HG03097 (cell line): ENCODE data around the gene PAX9.
"Not testable (repeated sequence)": the region's sequence is repeated elsewhere in the genome, so short reads cannot be mapped to it uniquely, and the experiment has no call there.

Experiments
- ATAC-seq: cut with Tn5 transposase; IDR thresholded peaks from one replicate; pipeline ENCODE4 v1.9.1; 2021; ENCODE audit not compliant: unreplicated experiment, low FRiP score

Gene PAX9

DNA sequence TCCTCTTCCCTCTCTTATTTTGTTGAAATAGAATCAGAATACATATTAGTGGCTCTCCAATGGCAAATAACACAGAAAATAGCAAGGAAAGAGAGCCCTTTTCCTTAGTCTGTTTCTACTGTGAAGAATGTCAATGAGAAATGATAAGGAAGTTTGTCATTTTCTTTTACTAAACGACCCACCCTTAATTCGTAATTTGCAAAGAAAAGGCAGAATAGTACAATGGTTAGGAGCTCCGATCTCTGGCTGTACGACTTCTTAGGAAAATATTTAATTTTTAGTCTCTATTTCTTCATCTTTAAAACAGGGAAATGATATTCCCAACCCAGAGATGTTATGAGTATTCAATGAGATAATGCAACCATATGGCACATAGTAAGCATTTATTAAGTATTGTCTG, 6.0 kb downstream of the PAX9 start:
- ATAC-seq = no peak

DNA sequence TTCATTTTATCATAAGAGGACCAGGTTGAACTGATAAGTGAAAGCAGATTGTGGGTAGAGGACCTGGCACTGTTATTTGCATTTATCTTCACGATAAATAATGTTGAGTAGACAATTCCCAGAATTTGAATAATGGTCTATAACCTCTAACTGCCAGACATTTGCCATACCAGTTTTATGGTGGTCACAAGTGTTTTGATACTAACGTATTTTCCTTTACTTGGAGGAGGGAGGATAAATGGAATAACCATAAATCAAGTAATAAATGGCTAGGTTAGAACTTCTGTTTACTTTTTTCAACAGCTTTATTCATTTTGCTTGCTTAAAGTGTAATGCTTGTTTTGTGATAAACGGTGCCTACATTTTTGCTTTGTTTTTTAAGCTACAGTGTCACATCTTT, 9.5 kb downstream of the PAX9 start:
- ATAC-seq = no peak

DNA sequence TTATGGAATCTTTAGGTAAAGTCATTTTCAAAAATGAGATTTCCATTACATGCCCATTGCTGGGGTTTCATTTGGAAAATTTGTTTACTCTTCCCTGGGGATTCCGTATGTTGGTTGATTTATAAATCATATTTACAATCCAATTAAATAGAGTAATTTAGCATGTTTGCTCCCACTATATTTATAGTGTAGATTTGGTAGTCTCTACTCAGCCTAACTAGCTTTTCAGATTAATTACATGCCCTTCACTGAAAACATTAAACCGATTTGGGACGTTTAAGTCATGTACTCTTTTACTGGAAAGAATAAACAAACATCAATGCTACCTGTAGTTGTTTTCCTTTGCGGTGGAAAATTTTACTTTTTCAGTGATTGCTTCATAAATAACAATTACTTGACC, 10.4 kb downstream of the PAX9 start:
- ATAC-seq = no peak

GRCh38 chr14:36674659-36675058, 13.0 kb downstream of the PAX9 start:
- no peak for ATAC-seq

DNA sequence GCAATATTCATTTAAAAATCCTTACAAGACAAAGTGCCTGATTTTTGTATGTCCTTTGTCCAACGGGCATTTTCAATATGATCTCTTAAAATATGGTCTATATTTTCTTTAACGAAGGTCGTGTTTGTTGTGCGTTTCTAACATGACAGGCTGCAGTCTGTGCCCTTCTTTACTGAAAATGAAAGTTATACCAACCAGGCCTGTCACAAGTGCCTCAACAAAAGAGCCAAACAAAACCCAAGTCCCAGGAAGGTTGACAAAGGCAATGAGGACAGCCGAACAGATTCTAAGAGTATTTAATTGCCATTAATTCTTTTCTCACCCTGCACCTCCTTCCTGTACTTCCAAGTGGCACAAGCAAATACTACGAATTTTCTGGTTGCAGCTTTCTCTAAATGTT, 13.9 kb downstream of the PAX9 start:
- no peak for ATAC-seq

DNA sequence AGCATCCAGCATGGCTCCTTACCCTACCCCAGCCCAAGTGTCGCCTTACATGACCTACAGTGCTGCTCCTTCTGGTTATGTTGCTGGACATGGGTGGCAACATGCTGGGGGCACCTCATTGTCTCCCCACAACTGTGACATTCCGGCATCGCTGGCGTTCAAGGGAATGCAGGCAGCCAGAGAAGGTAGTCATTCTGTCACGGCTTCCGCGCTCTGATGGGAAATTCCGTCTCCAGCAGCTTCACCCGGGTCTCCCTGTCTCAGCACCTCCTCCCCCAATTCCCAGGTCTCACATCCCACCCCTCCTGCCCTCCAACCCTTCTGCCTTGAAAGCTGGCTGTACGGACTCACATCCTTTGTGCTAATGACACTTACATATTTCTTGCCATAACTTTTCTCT, 14.6 kb downstream of the PAX9 start:
- ATAC-seq = no peak

DNA sequence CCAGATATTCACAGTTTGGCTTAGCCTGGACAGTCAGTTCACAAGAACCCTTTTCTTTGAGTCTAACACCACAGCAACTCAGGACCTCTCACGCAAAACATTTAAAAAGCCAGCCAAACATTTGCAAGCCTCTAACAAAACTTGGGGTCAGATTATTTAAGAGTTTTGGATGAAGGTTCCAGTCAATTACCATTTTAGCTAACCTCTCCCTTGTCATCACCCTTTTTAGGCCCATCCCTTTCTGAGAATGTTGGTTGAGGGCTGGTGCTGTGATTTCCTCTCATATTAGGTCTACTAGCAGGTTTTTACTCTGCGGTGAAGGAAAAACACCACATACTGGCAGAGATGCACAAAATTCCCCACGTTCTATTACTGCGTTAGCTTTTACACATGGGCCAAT, 20.7 kb downstream of the PAX9 start:
- ATAC-seq = no peak

- ATAC-seq = no peak
These were observed 21.5 kb downstream of the PAX9 start for GRCh38 chr14:36683083-36683724.

GRCh38 chr14:36684946-36685345, 23.3 kb downstream of the PAX9 start:
- ATAC-seq = no peak

DNA sequence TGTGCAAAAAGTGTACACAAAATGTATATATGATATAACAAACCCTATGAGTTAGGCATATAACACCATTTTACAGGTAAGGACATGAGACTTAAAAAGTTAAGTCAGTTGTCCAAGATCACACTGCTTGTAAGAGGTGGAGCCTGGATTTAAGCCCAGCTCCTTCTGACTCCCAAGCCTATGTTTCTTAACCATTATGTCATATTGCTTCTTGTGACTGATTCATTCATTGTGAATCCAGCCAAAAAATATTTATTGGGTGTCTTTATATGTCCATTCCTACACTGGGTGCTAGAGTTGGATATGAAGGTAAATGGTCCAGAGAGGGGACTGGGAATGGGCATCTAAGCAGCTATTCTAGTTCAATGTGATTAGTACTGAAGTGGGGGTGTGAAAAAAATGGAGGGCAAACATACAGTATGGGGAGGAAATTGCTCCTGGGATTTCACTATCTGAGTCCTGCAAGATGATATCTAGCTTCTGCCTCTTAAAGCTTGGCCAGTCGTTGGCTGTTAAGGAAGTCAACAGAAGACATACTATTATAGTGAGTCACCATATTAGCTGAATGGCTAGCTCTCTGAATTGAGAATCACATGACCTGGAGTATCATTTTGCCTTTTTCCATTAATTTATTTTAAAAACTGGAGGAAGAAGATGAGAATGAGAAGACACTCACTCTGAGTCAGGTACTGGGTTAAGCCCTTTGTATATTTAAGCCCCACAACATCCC, 28.8 kb downstream of the PAX9 start:
- no peak for ATAC-seq

- ATAC-seq = not testable (repeated sequence)
These were observed 37.8 kb downstream of the PAX9 start for GRCh38 chr14:36699420-36699819.

- ATAC-seq = no peak
These were observed 39.0 kb downstream of the PAX9 start for GRCh38 chr14:36700651-36701050.

GRCh38 chr14:36701132-36701531, 39.5 kb downstream of the PAX9 start:
- ATAC-seq = no peak

DNA sequence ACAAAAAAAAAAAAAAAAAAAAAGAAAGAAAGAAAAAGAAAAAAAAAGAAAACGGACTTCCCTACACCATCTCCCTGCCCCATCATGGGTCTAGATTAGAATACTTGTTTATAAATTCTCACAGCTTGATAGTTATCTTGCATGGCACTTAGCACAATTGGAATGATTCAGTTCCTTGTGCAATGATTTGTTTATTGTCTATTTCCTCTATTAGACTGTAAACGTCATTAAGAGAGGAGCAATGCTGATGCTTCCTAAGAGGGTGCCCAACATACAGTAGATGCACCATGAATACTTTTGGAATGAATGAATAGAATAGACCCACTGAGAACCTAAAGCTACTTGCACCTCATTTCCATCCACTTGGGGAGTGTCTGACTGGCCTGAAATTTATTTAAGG, 40.8 kb downstream of the PAX9 start:
- no peak for ATAC-seq

- ATAC-seq = no peak
These were observed 45.9 kb downstream of the PAX9 start for GRCh38 chr14:36707570-36707969.

GRCh38 chr14:36713960-36714703, 52.5 kb downstream of the PAX9 start:
- ATAC-seq = no peak

DNA sequence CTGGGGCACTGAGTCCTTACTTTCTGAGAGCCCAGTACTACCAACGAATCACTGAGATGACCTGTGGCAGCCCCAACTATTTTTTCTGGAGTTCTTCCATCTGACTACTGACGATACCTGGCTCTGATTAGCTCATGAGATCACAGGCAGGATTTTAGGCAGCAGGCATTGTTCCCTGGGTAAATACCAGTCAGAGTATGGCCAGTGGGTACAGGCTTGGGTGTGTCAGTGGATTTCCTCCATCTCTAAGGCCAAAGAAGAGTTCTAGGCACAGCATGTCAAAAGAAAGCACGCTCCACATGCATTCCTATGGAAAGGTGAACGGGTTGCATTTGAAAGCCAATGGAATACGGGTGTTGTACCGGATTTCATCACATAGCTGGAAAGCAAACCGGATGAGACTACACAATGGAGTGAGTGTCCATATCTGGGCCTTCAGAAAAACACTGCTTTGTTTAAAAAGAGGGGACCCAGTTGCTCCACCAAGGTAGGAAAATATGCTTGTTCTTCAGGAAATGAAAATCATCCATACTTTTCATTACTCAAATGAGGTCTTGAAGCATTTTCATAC, 55.0 kb downstream of the PAX9 start:
- ATAC-seq = no peak

- no peak for ATAC-seq
These were observed 55.7 kb downstream of the PAX9 start for GRCh38 chr14:36717363-36717762.

DNA sequence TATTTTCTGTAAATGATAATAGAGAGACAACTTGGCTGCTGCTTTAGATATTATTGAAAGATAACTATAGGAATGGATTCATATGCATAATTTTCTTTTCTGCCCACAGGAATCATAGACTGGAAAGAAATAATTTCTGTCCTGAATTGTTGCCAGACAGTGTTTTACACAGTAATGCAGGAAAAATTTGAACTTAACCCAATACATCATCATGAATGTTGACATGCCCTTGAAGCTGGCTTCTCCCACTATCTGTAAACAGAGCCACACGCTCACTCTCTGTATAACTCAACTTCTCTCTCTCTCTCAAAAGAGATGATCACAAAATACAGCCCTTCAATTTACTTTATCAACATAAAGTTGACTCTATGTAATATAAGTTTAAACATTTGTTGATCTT, 56.6 kb downstream of the PAX9 start:
- no peak for ATAC-seq

DNA sequence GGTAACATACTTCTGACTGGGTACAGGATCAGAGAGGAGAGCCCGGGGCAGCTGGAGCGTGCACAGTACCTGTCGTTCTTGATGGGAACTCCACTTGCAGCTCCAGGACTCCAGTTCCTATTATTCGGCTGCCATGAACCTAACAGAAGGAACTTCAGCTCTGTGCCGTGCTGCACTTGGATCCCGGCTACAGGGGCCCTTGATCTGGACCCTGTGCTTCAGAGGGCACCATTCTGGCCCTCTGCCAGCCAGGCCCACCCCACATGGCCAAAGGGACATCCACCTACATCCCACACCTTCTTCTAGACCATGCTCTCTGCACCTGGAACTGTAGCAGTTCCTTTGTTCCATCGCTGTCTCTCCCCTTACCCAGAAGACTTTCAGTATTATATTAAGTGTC, 58.2 kb downstream of the PAX9 start:
- ATAC-seq = no peak

DNA sequence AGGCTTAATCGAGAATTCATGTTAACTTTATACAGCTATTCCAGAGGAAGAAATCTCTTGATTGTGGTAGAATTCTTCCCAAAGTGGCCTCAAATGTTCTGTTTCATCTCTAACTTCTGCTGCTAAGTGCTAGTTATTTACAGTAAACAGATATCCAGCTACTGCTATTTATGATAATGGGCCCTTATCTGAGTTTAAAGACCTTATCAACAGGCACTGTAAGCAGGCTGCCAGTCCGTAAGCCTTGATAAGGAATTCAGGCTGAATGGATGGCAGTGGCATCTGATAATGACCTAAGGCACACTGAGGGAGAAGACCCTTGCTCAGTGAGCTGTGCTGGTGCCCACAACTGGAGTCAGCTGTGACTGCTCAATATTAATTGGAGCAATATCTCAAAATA, 59.0 kb downstream of the PAX9 start:
- no peak for ATAC-seq
